Upper lobe of left lung (tissue), 6 donors: Measurements from ENCODE around the gene SARDH. TPM values are rescaled to one million over a fixed set of nuclear protein-coding genes. Genes with fewer than 3 reads are reported as not detected.

Experiments
- ATAC-seq, 2 donors: fragments of 200-7000 bp; cut with Tn5 transposase; one replicate each; pipeline ENCODE4 v1.9.1; 2022; ENCODE audit warnings: mild to moderate bottlenecking in 2 of 2, moderate library complexity in 2 of 2; ENCODE audit not compliant: low FRiP score in 2 of 2
- DNase-seq, 2 donors: peaks; one replicate each; pipeline ENCODE4 v3.0.0-alpha.2; 2019 to 2020
- H3K27ac ChIP-seq, 4 donors: fragments of 200-600 bp; sonication (generic); one replicate each; pipeline ENCODE4 v1.5.1; 2016 to 2019
- H3K27me3 ChIP-seq, 4 donors: fragments of 200-600 bp; sonication (generic); one replicate each; pipeline ENCODE4 v1.5.1; 2017 to 2019
- H3K36me3 ChIP-seq, 4 donors: fragments of 200-600 bp; sonication (generic); one replicate each; pipeline ENCODE4 v1.5.1; 2016 to 2019
- H3K4me1 ChIP-seq, 4 donors: fragments of 200-600 bp; sonication (generic); one replicate each; pipeline ENCODE4 v1.5.1; 2018 to 2019
- H3K4me3 ChIP-seq, 4 donors: fragments of 200-600 bp; sonication (generic); one replicate each; pipeline ENCODE4 v1.5.1; 2017 to 2019; ENCODE audit warnings: mild to moderate bottlenecking in 2 of 4, moderate library complexity in 1 of 4
- H3K9me3 ChIP-seq, 4 donors: fragments of 200-600 bp; sonication (generic); one replicate each; pipeline ENCODE4 v1.5.1; 2018 to 2019
- CTCF ChIP-seq, 6 experiments: fragments of 450-650 bp in 4 of 6; fragments of 200-600 bp in 2 of 6; sonication (generic) in 2 of 6; IDR thresholded peaks; one replicate each; pipeline ENCODE4 v1.5.1; 2016 to 2019; ENCODE audit warnings: antibody characterized with exemption in 6 of 6
- EP300 ChIP-seq, 4 donors: sonication (generic); formaldehyde crosslinking; IDR thresholded peaks; one replicate each; pipeline ENCODE4 v1.5.1; 2017; ENCODE audit warnings: antibody characterized with exemption in 4 of 4, control low read depth in 2 of 4
- POLR2A ChIP-seq, 4 donors: fragments of 450-650 bp; IDR thresholded peaks; one replicate each; pipeline ENCODE4 v1.5.1; 2016 to 2017; ENCODE audit warnings: antibody characterized with exemption in 4 of 4, mild to moderate bottlenecking in 2 of 4
- POLR2AphosphoS5 ChIP-seq, 2 donors: sonication (generic); formaldehyde crosslinking; IDR thresholded peaks; one replicate each; pipeline ENCODE4 v1.5.1; 2017; ENCODE audit warnings: antibody characterized with exemption in 2 of 2
- WGBS, 2 donors: methylation state at CpG; one replicate each; pipeline ENCODE4 v1.1.5; 2017 to 2018; 5-methylcytosine and 5-hydroxymethylcytosine counted together
- total RNA-seq, 6 donors: library from RNA; depleted of rRNA in 4 of 6; stranded (reverse); fragments of >200 nt in 4 of 6; gene quantifications; one replicate each; pipeline versions ENCODE4 v1.1.0 to v1.2.1, GENCODE V29; 2016 to 2021
- donor health status: DM: no; HTN: no; CAD: no; lungs with moderate emphysema.
- donor health status: DM: no; HTN: yes; CAD: no; lungs with severe emphysema.

Gene SARDH
- total RNA-seq, 6 donors from 2014 or later, result 0.79 to 37.7 (median 4.2) TPM

DNA sequence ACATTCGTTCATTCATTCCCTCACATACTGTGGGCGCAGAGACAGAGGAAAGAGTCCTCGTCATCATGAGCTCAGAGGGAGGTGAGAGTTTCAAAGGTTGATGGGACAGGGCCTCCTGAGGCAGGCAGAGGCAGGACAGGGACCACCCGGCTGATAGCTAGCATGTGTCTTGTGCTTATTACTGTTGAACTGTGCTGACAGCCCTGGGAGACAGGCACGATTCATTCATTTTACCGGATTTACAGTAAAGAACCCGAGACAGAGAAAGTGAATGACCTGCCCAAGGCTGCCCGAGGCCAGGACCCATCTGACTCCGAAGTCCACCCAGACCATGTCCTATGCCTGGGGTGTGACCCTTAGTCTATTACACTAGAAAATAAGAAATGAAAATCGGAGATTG is 124.1 kb downstream of the SARDH start:
- WGBS, 2 donors, result 68% methylated on average over 10 of the region's 10 CpGs
- H3K9me3 ChIP-seq, result no peaks in the 10 kb centered on the region
- H3K4me3 ChIP-seq, result no peak overlapping the region
- DNase-seq, result no peak
- no peak for TF ChIP-seq EP300 (IDR thresholded peaks at IDR 0.05)
- no peak for TF ChIP-seq POLR2A (IDR thresholded peaks at IDR 0.05)
- no peak for TF ChIP-seq CTCF (IDR thresholded peaks at IDR 0.05)
- no peak for TF ChIP-seq POLR2AphosphoS5 (IDR thresholded peaks at IDR 0.05)
- no peaks in the 10 kb centered on the region for H3K36me3 ChIP-seq
- no peak for ATAC-seq
- H3K27me3 ChIP-seq, result peaks cover 0 to 14% (median 4%) of the 10 kb centered on the region in 4 donors
- peaks cover 0 to 4% (median 0%) of the 10 kb centered on the region in 4 donors for H3K4me1 ChIP-seq
- H3K27ac ChIP-seq, result no peak overlapping the region

Other genes with a start within 250 kb of the SARDH start
- not detected for gene MYMK, start 213.4 kb downstream of the SARDH start, total RNA-seq
- 10 to 100 TPM in 4 of 6 donors, 1 to 10 TPM in 2; 1.4 to 34.8 (median 19.2) TPM for gene ADAMTSL2, start 203.6 kb downstream of the SARDH start, total RNA-seq
- not detected for gene FAM163B, start 129.0 kb downstream of the SARDH start, total RNA-seq
- gene DBH, start 102.0 kb downstream of the SARDH start, total RNA-seq, result under 1 TPM in 1 of 6 donors, not detected in 5; 0.27 TPM